HCT116 (cell line): ENCODE data around the gene SNAPC1. TPM values are rescaled to one million over a fixed set of nuclear protein-coding genes. Genes with fewer than 3 reads are reported as not detected.

Source experiments
- ATAC-seq: fragments of 200-7000 bp; cut with Tn5 transposase; 2 replicates; pipeline ENCODE4 v1.9.1; 2020; ENCODE audit warnings: mild to moderate bottlenecking, moderate library complexity
- BruUV-seq: library from RNA; stranded (reverse); fragments of 400-500 nt; replicated peaks from 2 replicates; lab custom pipeline; 2021; lab: Mats Ljungman, UMichigan
- CTCF ChIA-PET: fragments of 300-600 bp; sonication (Branson Sonifier 250); formaldehyde crosslinking; loops from one replicate; lab custom pipeline; 2021; ENCODE audit warnings: antibody characterized with exemption; lab: Charles Lee
- POLR2A ChIA-PET: fragments of 300-600, 350-600 bp; sonication (Branson Sonifier 250); formaldehyde crosslinking; loops from one replicate; lab custom pipeline; 2021; ENCODE audit warnings: antibody characterized with exemption; lab: Charles Lee
- RAD21 ChIA-PET, 2 experiments: fragments of 300-600 bp; sonication (Branson Sonifier 250); formaldehyde crosslinking; loops; one replicate each; lab custom pipeline; 2023; ENCODE audit warnings: low total read pairs in 2 of 2; ENCODE audit not compliant: uncharacterized antibody in 2 of 2, unreplicated experiment in 2 of 2, low non-redundant PET in 1 of 2; lab: Charles Lee
- DNase-seq: peaks from one replicate; pipeline ENCODE4 v3.0.0-alpha.2; 2010; ENCODE audit warnings: low read depth, low spot score
- H2AFZ ChIP-seq: fragments of 200-600 bp; shearing (Covaris generic), sonication (generic); 2 replicates; pipeline ENCODE4 v1.6.1; 2017; ENCODE audit warnings: low read depth, mixed run types, mixed read lengths, antibody characterized with exemption, low read length; ENCODE audit not compliant: poor library complexity, severe bottlenecking
- H3K27ac ChIP-seq: 2 replicates; pipeline ENCODE4 v1.5.1; 2012; ENCODE audit warnings: low read depth, low read length
- H3K27me3 ChIP-seq: fragments of 200-600 bp; sonication (generic); 2 replicates; pipeline ENCODE4 v1.6.1; 2016; ENCODE audit warnings: mixed run types, low read length, mixed read lengths; ENCODE audit not compliant: insufficient read depth
- H3K36me3 ChIP-seq, 2 experiments: fragments of 200-500 bp in 1 of 2; fragments of 200-600 bp in 1 of 2; sonication (Bioruptor generic) in 1 of 2; sonication (generic) in 1 of 2; 2 replicates each; pipeline versions ENCODE4 v1.5.1 to v1.6.1; 2014 to 2016; ENCODE audit warnings: low read length in 2 of 2, inconsistent platforms in 1 of 2, mixed read lengths in 1 of 2, mixed run types in 1 of 2; ENCODE audit not compliant: insufficient read depth in 2 of 2, control insufficient read depth in 1 of 2
- H3K4me1 ChIP-seq, 2 experiments: fragments of 200-600 bp in 1 of 2; sonication (generic) in 1 of 2; 2 replicates each; pipeline versions ENCODE4 v1.5.1 to v1.6.1; 2012 to 2017; ENCODE audit warnings: low read length in 2 of 2, inconsistent platforms in 1 of 2, mild to moderate bottlenecking in 1 of 2, mixed read lengths in 1 of 2, mixed run types in 1 of 2, moderate library complexity in 1 of 2; ENCODE audit not compliant: insufficient read depth in 2 of 2, control insufficient read depth in 1 of 2
- H3K4me2 ChIP-seq: fragments of 200-600 bp; sonication (generic); 2 replicates; pipeline ENCODE4 v1.6.1; 2017; ENCODE audit warnings: mixed run types, low read length, mixed read lengths
- H3K4me3 ChIP-seq, 2 experiments: fragments of 200-600 bp in 1 of 2; sonication (generic) in 1 of 2; replicated peaks in 1 of 2; 2 replicates each; pipeline ENCODE4 v1.5.1; 2011 to 2016; ENCODE audit warnings: low read length in 2 of 2, control low read depth in 1 of 2, low read depth in 1 of 2, mild to moderate bottlenecking in 1 of 2, mixed read lengths in 1 of 2, mixed run types in 1 of 2
- H3K79me2 ChIP-seq: fragments of 200-600 bp; sonication (generic); 2 replicates; pipeline ENCODE4 v1.6.1; 2017; ENCODE audit warnings: mild to moderate bottlenecking, mixed run types, low read length, moderate library complexity, mixed read lengths; ENCODE audit not compliant: insufficient read depth
- H3K9ac ChIP-seq: fragments of 200-600 bp; sonication (generic); 2 replicates; pipeline ENCODE4 v1.6.1; 2016; ENCODE audit warnings: low read length, mixed read lengths
- H3K9me2 ChIP-seq: fragments of 200-600 bp; sonication (generic), shearing (Covaris generic); 2 replicates; pipeline ENCODE4 v1.6.1; 2017; ENCODE audit warnings: mixed run types, mild to moderate bottlenecking, moderate library complexity; ENCODE audit not compliant: insufficient read depth
- H3K9me3 ChIP-seq, 2 experiments: fragments of 200-500 bp in 1 of 2; fragments of 200-600 bp in 1 of 2; sonication (Bioruptor generic) in 1 of 2; sonication (generic) in 1 of 2; 2 replicates each; pipeline ENCODE4 v1.6.1; 2014 to 2017; ENCODE audit warnings: low read length in 2 of 2, mixed read lengths in 2 of 2, inconsistent platforms in 1 of 2, low read depth in 1 of 2, mild to moderate bottlenecking in 1 of 2, mixed run types in 1 of 2, moderate library complexity in 1 of 2; ENCODE audit not compliant: control insufficient read depth in 1 of 2, insufficient read depth in 1 of 2
- H4K20me1 ChIP-seq: fragments of 200-600 bp; sonication (generic), shearing (Covaris generic); 2 replicates; pipeline ENCODE4 v1.6.1; 2017; ENCODE audit warnings: mixed run types, mild to moderate bottlenecking, moderate library complexity; ENCODE audit not compliant: insufficient read depth
- CBX3 ChIP-seq: IDR thresholded peaks from 2 replicates; pipeline ENCODE4 v1.6.1; 2012; ENCODE audit warnings: low read depth
- CEBPB ChIP-seq: IDR thresholded peaks from 2 replicates; pipeline ENCODE4 v1.6.1; 2012; ENCODE audit warnings: low read depth
- ELF1 ChIP-seq: IDR thresholded peaks from 2 replicates; pipeline ENCODE4 v1.6.1; 2012; ENCODE audit warnings: low read depth, borderline replicate concordance
- POLR2AphosphoS5 ChIP-seq: IDR thresholded peaks from 2 replicates; pipeline ENCODE4 v1.6.1; 2011; ENCODE audit warnings: mild to moderate bottlenecking, low read depth, low read length, moderate library complexity
- RAD21 ChIP-seq: IDR thresholded peaks from 2 replicates; pipeline ENCODE4 v1.6.1; 2012; ENCODE audit warnings: low read depth, mild to moderate bottlenecking
- SP1 ChIP-seq: IDR thresholded peaks from 2 replicates; pipeline ENCODE4 v1.6.1; 2012; ENCODE audit warnings: low read depth
- ZNF274 ChIP-seq: fragments of 200-500 bp; sonication (Bioruptor generic); IDR thresholded peaks from 2 replicates; pipeline ENCODE4 v1.6.1; 2014; ENCODE audit warnings: mild to moderate bottlenecking, low read depth, low read length, inconsistent platforms
- intact Hi-C: fragments of 100-400 bp; cut with micrococcal nuclease; formaldehyde crosslinking; loops from 2 replicates; pipeline ENCODE4 v1.10.0; 2022
- total RNA-seq: library from RNA; stranded (reverse); gene quantifications from one replicate; pipeline ENCODE4 v1.2.1, GENCODE V29; 2021; ENCODE audit not compliant: unreplicated experiment
- TF ChIP-seq, protein P1 (sequence below): IDR thresholded peaks from 2 replicates; pipeline ENCODE4 v1.6.1; 2011; ENCODE audit warnings: mild to moderate bottlenecking, low read length, moderate library complexity; ENCODE audit not compliant: insufficient replicate concordance; ENCODE audit errors: extremely low read depth
- TF ChIP-seq, protein P2 (sequence below): IDR thresholded peaks from 2 replicates; pipeline ENCODE4 v1.6.1; 2012

SNAPC1 gene
- total RNA-seq, 1 experiment from 2014 or later, result 8.2 TPM

DNA sequence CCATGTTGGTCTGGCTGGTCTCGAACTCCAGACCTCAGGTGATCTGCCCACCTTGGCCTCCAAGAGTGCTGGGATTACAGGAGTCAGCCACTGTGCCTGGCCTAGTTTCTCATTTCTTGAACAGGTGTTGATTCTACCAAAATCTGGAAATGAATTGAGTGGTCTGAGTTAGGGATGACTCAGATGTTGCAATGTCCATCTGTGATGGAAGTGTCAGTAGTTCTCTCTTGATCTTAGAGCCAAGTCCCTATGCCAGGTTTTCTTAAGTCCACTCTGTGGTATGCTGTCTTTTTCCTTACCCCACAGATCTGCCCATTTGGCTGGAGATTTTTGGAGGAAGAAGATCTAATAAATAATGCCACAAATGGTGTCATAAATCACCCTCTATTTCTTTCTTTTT, 12.6 kb downstream of the SNAPC1 start (continued):
- TF ChIP-seq, protein P1, sequence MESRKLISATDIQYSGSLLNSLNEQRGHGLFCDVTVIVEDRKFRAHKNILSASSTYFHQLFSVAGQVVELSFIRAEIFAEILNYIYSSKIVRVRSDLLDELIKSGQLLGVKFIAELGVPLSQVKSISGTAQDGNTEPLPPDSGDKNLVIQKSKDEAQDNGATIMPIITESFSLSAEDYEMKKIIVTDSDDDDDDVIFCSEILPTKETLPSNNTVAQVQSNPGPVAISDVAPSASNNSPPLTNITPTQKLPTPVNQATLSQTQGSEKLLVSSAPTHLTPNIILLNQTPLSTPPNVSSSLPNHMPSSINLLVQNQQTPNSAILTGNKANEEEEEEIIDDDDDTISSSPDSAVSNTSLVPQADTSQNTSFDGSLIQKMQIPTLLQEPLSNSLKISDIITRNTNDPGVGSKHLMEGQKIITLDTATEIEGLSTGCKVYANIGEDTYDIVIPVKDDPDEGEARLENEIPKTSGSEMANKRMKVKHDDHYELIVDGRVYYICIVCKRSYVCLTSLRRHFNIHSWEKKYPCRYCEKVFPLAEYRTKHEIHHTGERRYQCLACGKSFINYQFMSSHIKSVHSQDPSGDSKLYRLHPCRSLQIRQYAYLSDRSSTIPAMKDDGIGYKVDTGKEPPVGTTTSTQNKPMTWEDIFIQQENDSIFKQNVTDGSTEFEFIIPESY, result no peak
- TF ChIP-seq ZNF274, result no peak
- TF ChIP-seq, all 23 proteins: peak for 0

GRCh38 chr14:61780125-61780524, 17.9 kb downstream of the SNAPC1 start:
- BruUV-seq, result no TSS peak
- ChIA-PET POLR2A (no interaction called here), CTCF (interaction anchor here (1.5 kb wide), 1 partner anchor 18 kb away, joined by 3 read pairs; the partner anchor contains the start of gene SNAPC1), RAD21 (no interaction called here)
- no peak for DNase-seq
- Histone ChIP-seq H3K4me3 (no peak overlapping the region), H3K79me2 (no peaks in the 10 kb centered on the region), H3K9me3 (no peaks in the 10 kb centered on the region), H3K9ac (no peak overlapping the region), H4K20me1 (no peaks in the 10 kb centered on the region), H2AFZ (no peak overlapping the region), H3K36me3 (peaks cover 16 to 36% of the 10 kb centered on the region in 2 experiments)
- TF ChIP-seq, protein P2, sequence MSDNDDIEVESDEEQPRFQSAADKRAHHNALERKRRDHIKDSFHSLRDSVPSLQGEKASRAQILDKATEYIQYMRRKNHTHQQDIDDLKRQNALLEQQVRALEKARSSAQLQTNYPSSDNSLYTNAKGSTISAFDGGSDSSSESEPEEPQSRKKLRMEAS, result no peak
- no peak for TF ChIP-seq POLR2AphosphoS5
- no peak for TF ChIP-seq CEBPB
- no peak for TF ChIP-seq SP1
- no peak for TF ChIP-seq RAD21
- TF ChIP-seq CBX3, result no peak
- no peak for TF ChIP-seq ELF1
- TF ChIP-seq, all 23 proteins: peak for 0
- Histone ChIP-seq H3K27me3 (no peaks in the 10 kb centered on the region), H3K9me2 (no peaks in the 10 kb centered on the region), H3K27ac (no peak overlapping the region), H3K4me2 (no peak overlapping the region), H3K4me1 (no peaks in the 10 kb centered on the region)
- intact Hi-C loops, result no loop called here
- ATAC-seq, result no peak
